Stimulated activated CD4-positive, alpha-beta T cell treated with anti-CD3 and anti-CD28 coated beads, Interleukin-15, amount 100 ng/mL, for 48 hours (primary cell): ENCODE results near the gene VPS4B.

Source experiments
- DNase-seq, 2 donors: peaks; one replicate each; pipeline ENCODE4 v3.0.0-alpha.2; 2020; ENCODE audit warnings: low read depth in 2 of 2

VPS4B gene

GRCh38 chr18:63430526-63430925 lies 8.2 kb upstream of the VPS4B start:
- no peak for DNase-seq

GRCh38 chr18:63427558-63427957 lies 5.3 kb upstream of the VPS4B start:
- peak in 1 of 2 donors; percentile 15 for DNase-seq

GRCh38 chr18:63422864-63423304 lies 608 bp upstream of the VPS4B start:
- DNase-seq = peak in 1 of 2 donors; percentile 36

GRCh38 chr18:63421514-63421913 lies 762 bp downstream of the VPS4B start:
- no peak for DNase-seq

- DNase-seq = no peak
Observed at GRCh38 chr18:63412953-63413352, 9.3 kb downstream of the VPS4B start.

- no peak for DNase-seq
Observed at GRCh38 chr18:63410792-63411191, 11.5 kb downstream of the VPS4B start.

- DNase-seq = no peak
Observed at GRCh38 chr18:63409301-63409700, 13.0 kb downstream of the VPS4B start.

GRCh38 chr18:63407734-63408133 lies 14.5 kb downstream of the VPS4B start:
- no peak for DNase-seq

GRCh38 chr18:63405986-63406385 lies 16.3 kb downstream of the VPS4B start:
- no peak for DNase-seq

- no peak for DNase-seq
Observed at GRCh38 chr18:63402246-63403162, 19.8 kb downstream of the VPS4B start.

GRCh38 chr18:63399300-63399699 lies 23.0 kb downstream of the VPS4B start:
- no peak for DNase-seq

GRCh38 chr18:63397349-63397748 lies 24.9 kb downstream of the VPS4B start:
- no peak for DNase-seq

GRCh38 chr18:63395503-63395902 lies 26.8 kb downstream of the VPS4B start:
- DNase-seq = no peak

- no peak for DNase-seq
Observed at GRCh38 chr18:63394954-63395353, 27.3 kb downstream of the VPS4B start.

- DNase-seq = no peak
Observed at GRCh38 chr18:63387861-63388260, 34.4 kb downstream of the VPS4B start.

GRCh38 chr18:63382843-63383242 lies 39.4 kb downstream of the VPS4B start:
- DNase-seq = no peak

GRCh38 chr18:63379639-63379962 lies 42.7 kb downstream of the VPS4B start:
- DNase-seq = no peak

GRCh38 chr18:63378919-63379638 lies 43.2 kb downstream of the VPS4B start:
- DNase-seq = no peak

- DNase-seq = no peak
Observed at GRCh38 chr18:63377275-63377980, 44.8 kb downstream of the VPS4B start.

- DNase-seq = no peak
Observed at GRCh38 chr18:63376538-63376937, 45.7 kb downstream of the VPS4B start.

- no peak for DNase-seq
Observed at GRCh38 chr18:63374540-63374939, 47.7 kb downstream of the VPS4B start.

GRCh38 chr18:63373161-63373560 lies 49.1 kb downstream of the VPS4B start:
- no peak for DNase-seq
